Hematopoietic multipotent progenitor cell treated with erythropoietin and hydrocortisone succinate and interleukin-3 and kit ligand, for 17 days (in vitro differentiated cells): ENCODE measurements around the gene RIOX2.
"Not testable (repeated sequence)": the region's sequence is repeated elsewhere in the genome, so short reads cannot be mapped to it uniquely, and the experiment has no call there.

ENCODE experiments used
- DNase-seq: peaks from one replicate; pipeline ENCODE4 v3.0.0-alpha.2; 2015; ENCODE audit warnings: low spot score

The RIOX2 gene

GRCh38 chr3:97971679-97972567 lies at the start of gene RIOX2:
Gene RIOX2, minus strand, starts transcription at chr3:97972431. Its CDS starts 4,838 bp downstream, at chr3:97967593.
- DNase-seq = peak; percentile 15

GRCh38 chr3:98020412-98020811 lies 48.2 kb upstream of the RIOX2 start:
- DNase-seq = no peak

GRCh38 chr3:98018301-98018700 lies 46.1 kb upstream of the RIOX2 start:
- DNase-seq = no peak

- no peak for DNase-seq
Measured at GRCh38 chr3:98014268-98014585, 42.0 kb upstream of the RIOX2 start.

GRCh38 chr3:98013411-98014267 lies 41.4 kb upstream of the RIOX2 start:
- DNase-seq = no peak

GRCh38 chr3:98012979-98013378 lies 40.7 kb upstream of the RIOX2 start:
- no peak for DNase-seq

GRCh38 chr3:98010883-98011449 lies 38.7 kb upstream of the RIOX2 start:
- not testable (repeated sequence) for DNase-seq

- DNase-seq = no peak
Measured at GRCh38 chr3:98010194-98010882, 38.1 kb upstream of the RIOX2 start.

- DNase-seq = no peak
Measured at GRCh38 chr3:98008855-98009254, 36.6 kb upstream of the RIOX2 start.

- DNase-seq = no peak
Measured at GRCh38 chr3:98005438-98005837, 33.2 kb upstream of the RIOX2 start.

GRCh38 chr3:98004721-98005120 lies 32.5 kb upstream of the RIOX2 start:
- no peak for DNase-seq

GRCh38 chr3:98003306-98003969 lies 31.2 kb upstream of the RIOX2 start:
- no peak for DNase-seq

GRCh38 chr3:98002717-98003116 lies 30.5 kb upstream of the RIOX2 start:
- DNase-seq = no peak

GRCh38 chr3:97999994-98000393 lies 27.8 kb upstream of the RIOX2 start:
- DNase-seq = no peak

- no peak for DNase-seq
Measured at GRCh38 chr3:97999103-97999502, 26.9 kb upstream of the RIOX2 start.

GRCh38 chr3:97996988-97997387 lies 24.8 kb upstream of the RIOX2 start:
- DNase-seq = no peak

GRCh38 chr3:97994328-97994945 lies 22.2 kb upstream of the RIOX2 start:
- DNase-seq = no peak

- DNase-seq = no peak
Measured at GRCh38 chr3:97993526-97993925, 21.3 kb upstream of the RIOX2 start.

GRCh38 chr3:97992547-97993173 lies 20.4 kb upstream of the RIOX2 start:
- DNase-seq = no peak

GRCh38 chr3:97991293-97991682 lies 19.1 kb upstream of the RIOX2 start:
- DNase-seq = no peak
